CD4-positive, alpha-beta T cell treated with Interleukin-2 at 100 ng/mL for 4 hours (primary cell): ENCODE results near the gene C5orf15.

ENCODE experiments used
- DNase-seq: peaks from one replicate; pipeline ENCODE4 v3.0.0-alpha.2; 2020; ENCODE audit warnings: low spot score

Gene C5orf15

GRCh38 chr5:133921069-133921468, 47.4 kb downstream of the C5orf15 start:
- no peak for DNase-seq

GRCh38 chr5:133919148-133920136, 49.0 kb downstream of the C5orf15 start:
- DNase-seq, result no peak

GRCh38 chr5:133918731-133919130, 49.7 kb downstream of the C5orf15 start:
- no peak for DNase-seq

- DNase-seq, result no peak
Measured at GRCh38 chr5:133918316-133918715, 50.1 kb downstream of the C5orf15 start.

GRCh38 chr5:133917785-133918184, 50.6 kb downstream of the C5orf15 start:
- DNase-seq, result no peak

- DNase-seq, result no peak
Measured at GRCh38 chr5:133916914-133917313, 51.5 kb downstream of the C5orf15 start.

GRCh38 chr5:133916479-133916878, 51.9 kb downstream of the C5orf15 start:
- DNase-seq, result no peak

- no peak for DNase-seq
Measured at GRCh38 chr5:133914434-133914833, 54.0 kb downstream of the C5orf15 start.

- no peak for DNase-seq
Measured at GRCh38 chr5:133913413-133914155, 54.8 kb downstream of the C5orf15 start.

GRCh38 chr5:133912951-133913350, 55.5 kb downstream of the C5orf15 start:
- DNase-seq, result no peak

GRCh38 chr5:133910571-133910970, 57.9 kb downstream of the C5orf15 start:
- no peak for DNase-seq

- no peak for DNase-seq
Measured at GRCh38 chr5:133909603-133910002, 58.8 kb downstream of the C5orf15 start.

- DNase-seq, result no peak
Measured at GRCh38 chr5:133907075-133907474, 61.4 kb downstream of the C5orf15 start.

- no peak for DNase-seq
Measured at GRCh38 chr5:133906303-133906702, 62.1 kb downstream of the C5orf15 start.
